DOHH2 (cell line): Measurements from ENCODE around the gene GMPR2.

Source experiments
- H3F3A ChIP-seq: fragments of 200-600 bp; sonication (generic), shearing (Covaris generic); 2 replicates; pipeline ENCODE4 v1.6.0; 2016; ENCODE audit warnings: antibody characterized with exemption, mild to moderate bottlenecking; ENCODE audit not compliant: control insufficient read depth, insufficient read depth
- H3K27ac ChIP-seq: fragments of 200-600 bp; sonication (generic); 2 replicates; pipeline ENCODE4 v1.5.1; 2014; ENCODE audit warnings: low read depth, mild to moderate bottlenecking, low read length, moderate library complexity
- H3K27me3 ChIP-seq: fragments of 200-600 bp; sonication (generic); 2 replicates; pipeline ENCODE4 v1.6.1; 2014; ENCODE audit warnings: mild to moderate bottlenecking, low read length, mixed read lengths; ENCODE audit not compliant: control insufficient read depth
- H3K36me3 ChIP-seq: fragments of 200-600 bp; sonication (generic); 2 replicates; pipeline ENCODE4 v1.6.1; 2014; ENCODE audit warnings: mild to moderate bottlenecking, low read length, moderate library complexity, mixed read lengths; ENCODE audit not compliant: control insufficient read depth
- H3K4me1 ChIP-seq: fragments of 200-600 bp; sonication (generic); 2 replicates; pipeline ENCODE4 v1.6.1; 2014; ENCODE audit warnings: mild to moderate bottlenecking, low read length, mixed read lengths; ENCODE audit not compliant: control insufficient read depth
- H3K4me2 ChIP-seq: fragments of 200-600 bp; sonication (generic); 2 replicates; pipeline ENCODE4 v1.6.0; 2014; ENCODE audit warnings: mild to moderate bottlenecking, low read length, moderate library complexity
- H3K4me3 ChIP-seq: fragments of 200-600 bp; sonication (generic); 2 replicates; pipeline ENCODE4 v1.5.1; 2014; ENCODE audit warnings: mild to moderate bottlenecking, low read length, mixed read lengths
- H3K79me2 ChIP-seq: fragments of 200-600 bp; sonication (generic); 2 replicates; pipeline ENCODE4 v1.6.1; 2014; ENCODE audit warnings: mild to moderate bottlenecking, low read length, mixed read lengths; ENCODE audit not compliant: control insufficient read depth
- H3K9me2 ChIP-seq: fragments of 200-600 bp; sonication (generic); replicated peaks from 2 replicates; pipeline ENCODE4 v1.6.1; 2014; ENCODE audit warnings: mild to moderate bottlenecking, low read length, mixed read lengths; ENCODE audit not compliant: control insufficient read depth
- H3K9me3 ChIP-seq: fragments of 200-600 bp; sonication (generic); 2 replicates; pipeline ENCODE4 v1.6.1; 2014; ENCODE audit warnings: antibody characterized with exemption, low read length, mixed read lengths; ENCODE audit not compliant: control insufficient read depth, insufficient read depth
- H4K20me1 ChIP-seq: fragments of 200-600 bp; sonication (generic); 2 replicates; pipeline ENCODE4 v1.6.0; 2014; ENCODE audit warnings: low read depth, mild to moderate bottlenecking, antibody characterized with exemption, low read length, moderate library complexity; ENCODE audit not compliant: control insufficient read depth, insufficient read depth
- EZH2phosphoT487 ChIP-seq: fragments of 200-600 bp; sonication (generic); IDR thresholded peaks from 2 replicates; pipeline ENCODE4 v1.6.1; 2017; ENCODE audit warnings: borderline replicate concordance, mild to moderate bottlenecking, antibody characterized with exemption, low read length, moderate library complexity, mixed read lengths
- TF ChIP-seq, protein P1 (sequence below): fragments of 200-600 bp; sonication (generic); IDR thresholded peaks from one replicate; pipeline ENCODE4 v1.5.1; 2014; ENCODE audit warnings: antibody characterized with exemption, mild to moderate bottlenecking, low read depth, low read length; ENCODE audit not compliant: poor library complexity, severe bottlenecking

Gene GMPR2

DNA sequence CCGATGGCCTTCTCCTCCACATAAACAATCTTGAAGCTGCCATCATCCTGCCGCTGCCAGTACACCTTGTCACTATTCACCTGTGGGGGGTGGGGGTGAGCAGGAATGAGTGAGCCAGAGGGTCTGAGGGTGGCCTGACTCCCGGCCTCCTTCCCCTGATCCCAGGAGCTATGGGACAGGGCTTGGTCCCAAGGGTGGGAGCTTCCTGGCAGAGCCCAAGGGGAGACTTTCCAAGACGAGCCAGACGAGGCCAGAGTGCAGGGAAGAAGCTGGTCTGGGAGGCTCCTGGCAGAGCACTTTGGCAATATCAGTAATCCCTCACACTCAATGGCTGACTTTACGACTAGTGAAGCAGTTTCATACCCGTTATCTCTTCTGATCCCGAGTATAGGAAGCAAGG is 22.7 kb downstream of the GMPR2 start:
- Histone ChIP-seq H3K4me2 (no peak overlapping the region), H4K20me1 (no peaks in the 10 kb centered on the region), H3K36me3 (no peaks in the 10 kb centered on the region), H3K27me3 (no peaks in the 10 kb centered on the region), H3K4me3 (no peak overlapping the region), H3K9me2 (no peaks in the 10 kb centered on the region), H3K79me2 (no peaks in the 10 kb centered on the region), H3K9me3 (no peaks in the 10 kb centered on the region), H3K27ac (no peak overlapping the region), H3F3A (peaks cover 3% of the 10 kb centered on the region; the same call in 1 of the 2 replicates), H3K4me1 (no peaks in the 10 kb centered on the region)
- TF ChIP-seq, protein P1, sequence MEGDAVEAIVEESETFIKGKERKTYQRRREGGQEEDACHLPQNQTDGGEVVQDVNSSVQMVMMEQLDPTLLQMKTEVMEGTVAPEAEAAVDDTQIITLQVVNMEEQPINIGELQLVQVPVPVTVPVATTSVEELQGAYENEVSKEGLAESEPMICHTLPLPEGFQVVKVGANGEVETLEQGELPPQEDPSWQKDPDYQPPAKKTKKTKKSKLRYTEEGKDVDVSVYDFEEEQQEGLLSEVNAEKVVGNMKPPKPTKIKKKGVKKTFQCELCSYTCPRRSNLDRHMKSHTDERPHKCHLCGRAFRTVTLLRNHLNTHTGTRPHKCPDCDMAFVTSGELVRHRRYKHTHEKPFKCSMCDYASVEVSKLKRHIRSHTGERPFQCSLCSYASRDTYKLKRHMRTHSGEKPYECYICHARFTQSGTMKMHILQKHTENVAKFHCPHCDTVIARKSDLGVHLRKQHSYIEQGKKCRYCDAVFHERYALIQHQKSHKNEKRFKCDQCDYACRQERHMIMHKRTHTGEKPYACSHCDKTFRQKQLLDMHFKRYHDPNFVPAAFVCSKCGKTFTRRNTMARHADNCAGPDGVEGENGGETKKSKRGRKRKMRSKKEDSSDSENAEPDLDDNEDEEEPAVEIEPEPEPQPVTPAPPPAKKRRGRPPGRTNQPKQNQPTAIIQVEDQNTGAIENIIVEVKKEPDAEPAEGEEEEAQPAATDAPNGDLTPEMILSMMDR: no peak
- TF ChIP-seq EZH2phosphoT487: no peak

DNA sequence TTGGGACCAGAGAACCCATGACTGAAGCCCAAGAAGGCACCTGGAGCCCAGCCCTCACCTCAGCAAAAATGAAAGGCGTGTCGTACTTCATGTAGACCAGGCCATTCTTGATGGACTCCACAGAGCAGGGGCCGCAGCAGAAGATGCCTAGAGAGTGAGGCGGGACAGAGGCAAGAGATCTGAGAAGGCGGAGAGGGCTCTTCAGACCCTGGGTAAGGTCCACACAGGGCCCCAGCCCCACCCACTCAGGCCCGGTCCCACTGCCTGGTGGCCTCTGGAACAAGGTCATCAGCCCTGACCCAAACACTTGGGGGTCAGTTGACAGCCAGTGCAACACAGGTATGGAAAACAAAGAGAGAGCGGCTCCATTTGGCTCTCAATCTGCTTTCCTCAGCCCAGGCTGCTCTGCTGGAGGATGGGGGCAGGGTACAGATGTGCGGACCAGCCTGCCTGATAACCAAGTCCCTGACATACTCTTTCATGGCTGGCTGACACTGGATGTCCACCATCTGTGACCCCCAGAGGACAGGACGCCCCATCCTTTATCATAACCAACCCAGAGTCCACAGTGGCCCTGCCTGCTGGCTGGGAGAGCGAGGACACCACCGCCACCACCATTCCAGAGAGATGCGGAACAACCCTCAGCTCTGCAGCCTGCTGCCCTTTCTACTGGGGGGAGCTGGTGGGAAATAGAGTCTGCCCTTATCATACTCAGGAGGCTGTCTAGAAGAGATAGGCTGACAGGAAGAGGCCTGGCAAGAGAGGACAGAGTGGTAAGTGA is 23.4 kb downstream of the GMPR2 start:
- Histone ChIP-seq H3K9me2 (no peaks in the 10 kb centered on the region), H3K4me1 (no peaks in the 10 kb centered on the region), H3K27me3 (no peaks in the 10 kb centered on the region), H4K20me1 (no peaks in the 10 kb centered on the region), H3K27ac (no peak overlapping the region), H3K36me3 (no peaks in the 10 kb centered on the region), H3K4me3 (no peak overlapping the region), H3F3A (peaks cover 3% of the 10 kb centered on the region; the same call in 1 of the 2 replicates), H3K9me3 (no peaks in the 10 kb centered on the region), H3K79me2 (no peaks in the 10 kb centered on the region), H3K4me2 (no peak overlapping the region)
- no peak for TF ChIP-seq EZH2phosphoT487
- TF ChIP-seq, protein P1: no peak

DNA sequence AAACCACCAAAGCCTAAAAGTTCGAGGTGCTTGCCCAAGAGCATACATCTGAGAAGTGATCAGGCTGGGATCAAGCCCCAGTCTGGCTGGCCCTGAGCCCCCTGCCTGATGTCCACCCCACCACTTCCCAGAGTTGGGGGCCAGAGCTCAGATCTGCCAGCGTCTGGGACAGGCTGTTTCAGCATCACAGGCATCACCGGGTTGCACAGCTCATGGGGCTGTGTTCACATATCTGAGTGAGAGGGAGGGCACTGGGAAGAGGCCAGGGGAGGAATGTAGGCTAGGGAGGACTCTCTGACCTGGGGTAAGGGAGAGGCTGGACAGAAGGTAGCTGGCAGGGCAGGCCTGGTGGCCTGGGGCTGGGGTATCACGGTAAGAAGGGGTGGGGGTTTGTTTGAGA is 24.2 kb downstream of the GMPR2 start:
- Histone ChIP-seq H4K20me1 (no peaks in the 10 kb centered on the region), H3K79me2 (no peaks in the 10 kb centered on the region), H3K9me3 (no peaks in the 10 kb centered on the region), H3K4me1 (no peaks in the 10 kb centered on the region), H3K27ac (no peak overlapping the region), H3K27me3 (no peaks in the 10 kb centered on the region), H3K4me3 (no peak overlapping the region), H3K9me2 (no peaks in the 10 kb centered on the region), H3K4me2 (no peak overlapping the region), H3F3A (peaks cover 3% of the 10 kb centered on the region; the same call in 1 of the 2 replicates), H3K36me3 (no peaks in the 10 kb centered on the region)
- TF ChIP-seq, protein P1: no peak
- TF ChIP-seq EZH2phosphoT487: no peak
